Measurements from ENCODE around the gene REG1B.

The REG1B gene

GRCh38 chr2:79087785-79088364 is at the start of gene REG1B:
Gene REG1B (minus strand): TSS chr2:79087993. CDS start chr2:79087612, 381 bp downstream.
- TF ChIP-seq CTCF (IDR thresholded peaks at IDR 0.05), result no peak

GRCh38 chr2:79131687-79132086 is 43.9 kb upstream of the REG1B start:
- no peak for TF ChIP-seq CTCF (IDR thresholded peaks at IDR 0.05)

- no peak for TF ChIP-seq CTCF (IDR thresholded peaks at IDR 0.05)
Measured at GRCh38 chr2:79129804-79130203, 42.0 kb upstream of the REG1B start.

GRCh38 chr2:79129260-79129659 is 41.5 kb upstream of the REG1B start:
- no peak for TF ChIP-seq CTCF (IDR thresholded peaks at IDR 0.05)

- no peak for TF ChIP-seq CTCF (IDR thresholded peaks at IDR 0.05)
Measured at GRCh38 chr2:79128406-79128805, 40.6 kb upstream of the REG1B start.

GRCh38 chr2:79125721-79125985 is 37.9 kb upstream of the REG1B start:
- TF ChIP-seq CTCF (IDR thresholded peaks at IDR 0.05), result no peak

GRCh38 chr2:79124907-79125720 is 37.3 kb upstream of the REG1B start:
- no peak for TF ChIP-seq CTCF (IDR thresholded peaks at IDR 0.05)

Data from LNCAP (cell line).